Stimulated activated naive CD4-positive, alpha-beta T cell treated with Interleukin-2 at 50 U/mL for 16 hours (primary cell): ENCODE data around the gene CD93.

Experiments
- DNase-seq: peaks from one replicate; lab custom pipeline; 2025; lab: John Stamatoyannopoulos, UW

Gene CD93

DNA sequence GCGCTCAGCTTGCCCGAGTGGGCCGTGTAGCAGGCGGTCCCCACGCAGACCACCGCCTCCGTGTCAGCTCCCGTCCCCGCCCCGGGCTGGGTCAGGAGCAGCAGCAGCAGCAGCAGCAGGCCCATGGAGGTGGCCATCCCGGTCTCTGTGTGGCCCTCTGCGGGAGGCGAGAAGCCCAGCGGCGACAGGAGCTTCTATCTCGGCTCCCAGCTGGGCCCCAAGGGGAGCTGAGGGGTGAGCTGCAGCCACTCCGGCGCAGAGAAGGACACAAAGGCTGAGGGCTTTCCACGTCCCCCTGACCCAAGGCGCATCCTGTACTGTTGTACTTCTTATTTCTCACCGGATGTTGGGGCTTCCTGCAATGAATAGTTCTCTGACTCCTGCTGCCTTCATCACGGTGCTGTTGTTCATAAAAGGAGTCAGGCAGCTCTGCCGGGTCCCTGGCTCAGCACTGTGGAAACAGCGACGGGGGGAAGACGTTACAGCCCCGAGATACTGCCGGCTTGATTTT lies at the start of gene CD93:
CD93 (minus strand) TSS at position 269 of the 511 bp plus-strand sequence; CDS start at position 137, 132 bp downstream.
- DNase-seq, result no peak

DNA sequence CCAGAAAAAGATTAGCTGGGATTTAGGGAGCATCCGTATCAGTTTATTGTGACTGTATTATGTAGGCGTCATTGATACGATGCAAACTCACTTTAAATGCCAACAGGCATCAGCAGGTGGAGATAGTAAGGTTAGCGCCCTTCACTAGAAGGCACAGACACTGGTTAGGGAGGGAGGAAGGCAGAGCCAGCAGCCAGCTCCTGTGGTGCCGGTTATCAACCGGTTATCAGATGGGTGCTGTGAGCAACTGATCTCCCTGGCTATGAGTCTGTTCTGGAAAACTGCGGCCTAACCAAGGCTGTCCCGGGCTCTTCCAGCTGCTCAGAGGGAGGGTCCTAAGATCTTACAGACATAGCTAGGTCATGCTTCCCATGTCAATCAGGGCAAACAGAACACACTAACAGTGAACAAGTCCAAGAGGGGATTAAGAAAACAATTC lies 47.5 kb upstream of the CD93 start:
- no peak for DNase-seq

DNA sequence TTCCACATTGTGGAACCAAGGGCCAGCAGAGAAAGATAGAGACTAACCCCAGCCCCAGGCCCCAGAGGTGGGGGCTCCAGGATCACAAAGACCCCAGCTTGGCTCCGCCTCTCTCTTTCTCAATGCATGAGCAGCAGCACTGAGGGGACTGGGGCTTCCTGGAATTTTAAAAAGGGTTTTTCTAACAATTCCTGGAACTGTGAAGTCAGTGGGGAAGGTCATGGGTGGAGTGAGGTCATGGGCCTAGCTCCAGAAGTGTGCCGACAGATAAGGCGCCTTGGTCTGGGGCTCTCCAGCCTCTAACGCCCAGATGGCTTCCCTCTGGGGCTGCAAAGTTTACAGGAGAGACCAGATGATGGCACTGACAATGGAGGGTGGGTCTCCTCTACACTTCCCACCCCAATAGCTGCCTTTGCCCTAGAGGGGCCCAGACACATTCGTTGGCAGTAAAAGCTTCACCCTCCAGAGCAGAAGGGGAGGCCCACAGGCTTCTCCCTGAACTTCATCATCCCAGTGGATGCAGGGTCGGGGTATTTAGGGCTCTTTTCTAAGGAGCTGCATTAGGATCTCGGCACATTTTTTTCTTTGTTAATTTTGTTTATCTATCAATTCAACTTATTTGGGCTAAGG lies 46.9 kb upstream of the CD93 start:
- DNase-seq, result no peak

GRCh38 chr20:23132293-23132929 lies 46.3 kb upstream of the CD93 start:
- no peak for DNase-seq

GRCh38 chr20:23131766-23132165 lies 45.6 kb upstream of the CD93 start:
- DNase-seq, result no peak

- DNase-seq, result no peak
These were observed 44.6 kb upstream of the CD93 start for GRCh38 chr20:23130622-23131140.

- no peak for DNase-seq
These were observed 43.9 kb upstream of the CD93 start for GRCh38 chr20:23129891-23130621.

DNA sequence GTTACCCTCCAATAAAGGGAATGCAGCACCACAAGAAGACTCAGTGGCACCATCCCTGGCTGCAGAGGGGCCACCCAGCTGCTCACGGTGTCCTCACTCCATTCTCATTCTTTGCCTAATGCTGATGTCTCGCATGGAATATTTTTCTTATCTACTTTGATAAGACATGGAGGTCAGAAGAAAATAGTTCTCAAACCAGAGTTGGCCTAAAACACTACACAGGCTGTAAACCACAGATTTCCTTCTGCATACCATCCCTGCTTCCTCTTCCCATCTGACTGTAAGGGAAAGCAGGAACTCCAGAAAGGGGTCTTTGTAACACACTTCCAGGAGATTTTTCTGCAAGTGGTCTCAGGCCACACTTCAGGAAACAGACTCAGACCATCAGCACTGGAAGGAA lies 43.1 kb upstream of the CD93 start:
- DNase-seq, result no peak

DNA sequence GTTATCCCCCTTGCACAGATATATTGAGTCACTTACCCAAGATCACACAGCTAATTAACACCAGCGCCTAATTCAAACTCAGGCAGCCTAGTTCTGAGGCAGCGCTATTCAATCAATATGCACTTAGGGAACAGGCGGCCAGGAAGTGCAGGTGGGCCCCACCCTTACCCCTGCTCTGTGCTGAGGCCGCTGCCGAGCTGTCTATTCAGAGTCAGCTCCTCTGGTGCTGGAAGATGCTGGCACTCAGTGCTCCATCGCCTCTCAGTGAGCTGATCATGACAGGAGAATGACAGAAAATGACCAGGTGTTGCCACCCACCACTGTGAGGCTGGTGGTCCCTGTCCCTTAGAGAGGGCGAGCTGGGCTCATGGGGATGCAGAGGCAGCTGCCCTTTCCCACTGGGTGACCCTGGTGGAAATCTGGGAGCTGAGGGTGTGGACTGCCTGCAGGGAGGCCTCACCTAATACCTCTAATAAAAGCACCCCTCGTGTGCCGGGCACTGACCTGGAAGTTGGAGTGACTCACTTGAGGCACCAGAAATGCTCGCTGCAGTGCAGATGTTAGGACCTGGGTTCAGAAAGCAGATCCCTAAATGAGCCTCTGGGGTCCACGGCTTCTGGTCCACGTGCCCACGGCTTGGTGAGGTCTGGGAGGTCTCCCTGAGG lies 42.5 kb upstream of the CD93 start:
- no peak for DNase-seq

DNA sequence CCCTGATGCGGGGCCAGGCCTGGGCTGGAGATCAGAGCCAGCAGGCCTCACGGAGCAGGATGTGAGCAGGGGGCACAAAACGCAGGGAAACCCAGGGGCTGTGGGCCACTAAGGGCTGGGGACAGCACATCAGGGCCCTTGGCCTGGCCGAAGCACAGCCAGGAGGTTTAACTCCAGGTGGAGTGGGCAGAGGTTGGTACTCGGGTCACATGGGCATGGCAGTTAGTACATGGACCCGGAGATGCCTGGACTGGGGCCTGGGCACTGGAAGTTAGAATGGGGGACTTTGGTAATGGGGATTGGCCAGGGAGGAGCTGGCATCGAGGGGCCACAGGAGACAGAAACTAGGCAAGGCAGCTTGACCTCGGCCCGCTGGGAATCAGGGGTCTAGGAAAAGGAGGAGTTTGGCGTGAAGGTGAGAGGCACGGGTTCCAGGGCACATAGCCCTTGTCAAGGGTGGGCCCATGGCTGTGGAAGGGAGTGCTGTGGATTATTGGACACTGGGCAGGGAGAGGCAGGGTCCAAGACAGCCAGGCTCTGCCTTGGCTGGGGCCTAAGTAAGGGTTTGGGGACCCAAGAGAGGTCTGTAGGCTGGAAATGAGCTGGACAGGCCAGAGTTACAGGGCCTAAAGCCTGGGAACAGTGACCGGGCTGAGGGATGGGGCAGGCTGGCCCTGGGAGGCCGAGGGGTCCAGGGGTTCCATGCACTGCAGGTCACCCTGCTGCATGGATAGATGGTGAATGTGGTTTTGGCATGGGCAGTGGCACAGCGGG lies 41.6 kb upstream of the CD93 start:
- no peak for DNase-seq

- DNase-seq, result no peak
These were observed 40.3 kb upstream of the CD93 start for GRCh38 chr20:23126281-23127061.

- DNase-seq, result no peak
These were observed 39.6 kb upstream of the CD93 start for GRCh38 chr20:23125625-23126191.

- no peak for DNase-seq
These were observed 39.0 kb upstream of the CD93 start for GRCh38 chr20:23125159-23125558.

DNA sequence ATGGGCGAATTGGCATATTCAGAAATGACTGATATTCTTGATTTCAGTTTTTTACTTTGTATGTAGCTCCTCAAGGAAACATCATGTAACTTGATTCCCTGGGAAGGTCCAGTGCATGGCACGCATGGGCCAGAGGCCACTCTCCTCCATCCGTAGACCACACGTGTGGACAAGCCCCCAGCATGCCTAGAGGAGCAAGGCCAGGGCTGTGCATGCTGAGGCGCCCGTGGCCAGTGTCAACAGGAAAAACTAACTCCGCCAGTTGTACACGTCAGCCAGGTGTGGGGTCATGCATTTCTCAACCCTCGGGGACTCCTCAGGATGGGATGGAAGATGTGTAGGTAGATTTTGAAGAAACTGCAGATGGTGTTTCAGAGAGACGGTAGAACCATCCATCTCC lies 37.8 kb upstream of the CD93 start:
- DNase-seq, result no peak

- DNase-seq, result no peak
These were observed 36.9 kb upstream of the CD93 start for GRCh38 chr20:23122796-23123655.

DNA sequence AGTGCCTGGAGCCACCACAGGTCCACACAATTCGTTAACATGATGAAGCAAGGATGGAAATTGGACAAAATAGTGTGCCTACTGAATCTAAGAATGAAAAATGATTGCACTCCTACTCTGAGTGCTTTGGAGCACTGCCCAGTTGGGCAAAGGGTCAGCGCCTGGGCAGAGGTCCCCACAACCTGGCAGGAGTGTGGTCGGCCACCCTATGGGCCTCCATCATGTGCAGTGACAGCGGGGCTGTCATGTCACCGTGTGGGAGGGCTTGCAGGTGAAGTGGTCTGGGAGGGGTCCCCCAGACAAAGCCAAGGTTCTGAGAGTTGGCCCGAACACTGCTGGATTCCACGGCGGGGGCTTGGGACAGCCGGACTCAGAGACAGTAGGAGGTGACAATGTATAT lies 36.2 kb upstream of the CD93 start:
- DNase-seq, result no peak

- no peak for DNase-seq
These were observed 35.7 kb upstream of the CD93 start for GRCh38 chr20:23121751-23122320.

DNA sequence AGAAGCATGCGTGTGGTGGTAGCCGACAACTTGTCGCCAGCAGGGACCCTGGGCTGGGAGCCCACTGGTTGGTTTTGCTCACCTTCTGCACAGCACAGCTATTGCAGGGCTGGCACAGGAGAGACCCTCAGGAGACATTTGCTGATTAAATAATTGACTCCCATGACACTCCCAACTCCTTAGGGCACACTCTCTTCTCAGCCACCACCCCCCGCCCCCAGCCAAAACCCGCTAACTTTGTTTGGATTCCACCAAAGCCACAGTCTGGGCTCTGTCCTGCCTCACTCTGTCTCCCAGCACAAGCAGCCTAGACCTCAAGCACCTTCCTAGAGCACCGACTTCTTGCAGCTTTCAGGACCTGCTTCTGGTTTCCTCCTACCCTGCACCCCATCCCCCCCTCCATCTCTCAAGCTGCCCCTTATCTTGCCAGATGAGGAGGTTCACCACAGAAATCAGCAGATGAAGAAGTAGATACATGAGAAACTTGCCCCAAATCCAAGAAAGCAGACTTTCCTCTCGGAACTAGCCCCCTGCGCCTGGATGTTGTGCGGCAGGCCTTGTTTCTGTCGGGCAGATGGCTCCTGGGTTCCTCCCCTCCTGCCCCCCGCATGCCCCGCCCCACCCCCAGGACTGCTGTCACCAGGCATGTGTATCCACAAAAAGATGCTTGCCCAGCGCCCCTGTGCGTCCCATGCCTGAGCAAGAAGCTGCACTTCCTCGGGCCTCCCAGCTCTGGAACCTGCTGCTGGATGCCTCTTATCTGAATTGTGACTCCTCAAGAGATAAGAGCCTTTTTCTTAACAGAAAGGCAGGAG lies 35.0 kb upstream of the CD93 start:
- no peak for DNase-seq
